Activated CD4-positive, alpha-beta T cell treated with anti-CD3 and anti-CD28 coated beads for 48 hours (primary cell): ENCODE data around the gene MTX1.
"Not testable (repeated sequence)": the region's sequence is repeated elsewhere in the genome, so short reads cannot be mapped to it uniquely, and the experiment has no call there.

Experiments
- DNase-seq: peaks from one replicate; pipeline ENCODE4 v3.0.0-alpha.2; 2020

MTX1 gene

DNA sequence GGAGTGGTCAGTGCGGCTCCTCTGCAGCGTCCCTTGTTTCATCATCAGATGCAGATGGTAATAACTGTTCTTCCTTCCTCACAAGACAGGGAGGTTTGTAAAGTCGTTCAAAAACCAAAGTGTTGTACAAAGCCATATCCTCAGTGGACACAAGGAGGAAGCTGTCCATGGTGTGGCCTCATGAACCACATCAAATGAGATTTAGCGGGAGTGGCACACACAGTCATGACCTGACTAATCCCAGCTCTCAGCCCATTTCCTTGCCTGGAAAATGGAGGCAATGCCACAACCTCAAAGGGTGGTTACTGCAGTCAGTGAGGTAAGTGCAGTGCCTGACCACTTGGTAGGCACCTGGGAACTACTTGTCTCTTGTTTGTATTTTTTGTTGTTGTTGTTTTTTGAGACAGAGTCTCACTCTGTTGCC, 33.4 kb downstream of the MTX1 start:
- no peak for DNase-seq

DNA sequence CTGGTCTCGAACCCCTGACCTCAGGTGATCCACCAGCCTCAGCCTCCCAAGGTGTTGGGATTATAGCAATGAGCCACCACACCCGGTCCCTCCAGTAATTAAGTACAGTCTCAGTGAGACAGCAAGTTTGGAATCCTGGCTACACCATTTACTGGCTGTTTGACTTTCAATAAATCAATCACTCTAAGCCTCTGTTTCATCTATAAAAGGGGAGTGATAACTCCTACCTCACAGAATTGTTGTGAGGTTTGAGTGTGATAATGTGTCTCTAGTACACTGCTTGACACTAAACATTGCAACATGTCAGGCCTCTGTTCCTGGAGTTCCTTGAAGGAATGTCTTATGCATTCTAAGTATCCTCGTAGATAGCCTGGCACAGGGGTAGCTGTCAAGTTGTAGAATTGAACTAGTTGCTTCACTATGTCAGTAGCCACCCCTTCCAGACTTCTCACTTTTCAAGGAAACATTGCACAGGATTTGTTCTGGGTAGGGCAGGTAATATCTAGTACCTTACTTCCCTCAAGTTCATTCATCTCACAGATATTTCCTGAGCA, 34.4 kb downstream of the MTX1 start:
- DNase-seq, result no peak

DNA sequence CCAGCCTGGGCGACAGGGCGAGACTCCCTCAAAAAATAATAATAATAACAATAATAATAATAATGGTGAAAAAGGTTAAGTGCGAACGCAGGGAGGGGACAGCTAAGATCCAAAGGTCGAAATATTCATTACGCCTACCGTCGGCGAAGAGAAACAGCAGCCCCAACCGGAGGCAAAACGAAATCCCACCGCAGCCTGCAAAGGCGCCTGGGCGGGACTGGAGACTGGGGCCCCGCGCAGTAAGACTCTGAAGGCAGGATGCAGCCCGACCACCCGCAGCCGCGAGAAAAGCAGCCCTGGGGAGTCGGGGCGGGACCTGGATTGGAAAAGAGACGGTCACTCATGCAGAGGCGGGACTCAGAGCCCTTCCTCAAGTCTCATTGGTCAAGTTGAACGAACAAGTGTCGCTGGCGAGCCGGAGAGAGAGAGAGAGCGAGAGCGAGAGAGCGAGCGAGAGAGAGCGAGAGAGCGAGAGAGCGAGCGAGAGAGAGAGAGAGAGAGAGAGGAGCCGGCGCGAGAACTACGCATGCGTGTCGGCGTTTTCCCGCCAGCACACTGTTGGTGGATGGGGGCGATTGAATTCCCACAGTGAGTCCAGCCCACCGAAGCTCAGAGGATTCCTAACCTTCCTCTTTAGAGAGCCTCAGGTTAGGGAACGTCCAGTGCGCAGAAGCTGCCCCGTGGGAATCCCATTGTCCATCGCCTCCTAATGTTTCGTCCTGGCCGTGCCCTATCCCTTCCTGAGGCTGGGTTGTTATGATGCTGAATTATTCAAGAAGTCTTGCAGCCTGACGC, 36.1 kb downstream of the MTX1 start:
- DNase-seq, result peak; percentile 97

DNA sequence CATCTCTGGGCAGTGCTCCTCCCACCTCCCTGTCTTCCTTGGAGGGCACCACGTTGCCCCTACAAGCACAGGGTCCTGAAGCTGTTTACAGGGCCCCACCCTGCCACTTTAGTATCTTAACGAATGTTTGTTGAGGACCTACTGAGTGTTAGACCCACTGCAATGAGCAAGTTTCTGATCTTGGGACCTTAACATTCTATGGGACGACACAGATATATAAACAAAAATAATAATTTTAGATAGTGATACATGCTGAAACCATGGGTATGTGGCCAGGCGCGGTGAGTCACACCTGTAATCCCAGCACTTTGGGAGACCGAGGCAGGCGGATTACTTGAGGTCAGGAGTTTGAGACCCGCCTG, 36.6 kb downstream of the MTX1 start:
- no peak for DNase-seq

DNA sequence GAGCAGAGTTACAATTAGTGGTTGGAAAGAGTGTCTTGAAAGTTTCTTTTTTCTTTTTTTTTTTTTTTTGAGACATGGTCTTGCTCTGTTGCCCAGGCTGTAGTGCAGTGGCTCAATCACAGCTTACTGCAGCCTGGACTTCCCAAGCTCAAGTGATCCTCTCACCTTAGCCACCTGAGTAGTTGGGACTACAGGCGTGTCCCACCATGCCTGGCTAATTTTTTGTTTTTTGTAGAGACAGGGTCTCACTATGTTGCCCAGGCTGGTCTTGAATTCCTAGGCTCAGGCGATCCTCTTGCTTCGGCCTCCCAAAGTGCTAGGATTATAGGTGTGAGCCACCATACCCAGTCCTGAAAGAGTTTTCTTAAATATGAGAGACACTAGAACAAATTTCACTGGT, 38.3 kb downstream of the MTX1 start:
- not testable (repeated sequence) for DNase-seq

DNA sequence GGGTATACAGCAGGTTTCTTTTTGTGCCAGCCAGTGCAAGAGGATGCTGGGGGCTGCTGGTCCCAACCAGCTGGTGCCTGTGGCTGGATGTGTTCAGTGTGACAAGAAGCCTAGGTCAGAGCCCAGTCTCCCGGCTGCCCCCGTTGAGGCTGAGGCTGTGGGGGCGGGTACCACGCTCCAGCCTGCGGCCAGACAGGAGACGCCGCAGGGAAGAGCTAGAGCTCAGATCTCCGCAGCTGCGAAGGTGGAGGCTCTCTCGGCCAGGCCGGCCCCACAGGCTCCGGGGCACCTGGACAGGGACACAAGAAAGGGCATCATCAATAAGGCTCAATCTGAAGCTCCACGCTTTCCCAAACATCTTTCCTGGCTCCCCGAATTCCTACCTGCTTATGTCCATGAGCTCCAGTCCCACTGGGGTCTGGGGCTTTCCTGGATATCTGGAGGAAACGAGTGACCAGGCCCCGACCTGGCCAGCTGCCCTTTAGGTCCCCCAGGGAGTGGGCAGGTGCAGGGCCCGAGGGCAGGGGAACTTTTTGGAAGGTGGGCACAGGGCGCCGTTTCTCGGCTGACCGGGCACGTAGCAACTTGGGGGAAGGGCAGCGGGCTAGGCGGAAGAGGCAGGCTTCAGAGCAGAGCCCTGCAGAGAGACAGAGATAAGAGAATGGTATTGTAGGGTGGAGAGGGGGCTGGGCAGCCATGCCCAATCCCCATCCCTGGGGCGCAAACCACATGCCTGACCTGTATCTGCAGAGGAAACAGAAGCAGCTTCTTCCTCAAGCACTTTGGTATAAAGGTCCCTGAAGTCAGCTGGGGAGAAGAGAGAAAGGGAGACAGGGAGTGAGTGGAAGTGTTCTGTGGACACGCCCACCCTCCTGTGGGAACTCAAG, 39.4 kb downstream of the MTX1 start:
- no peak for DNase-seq

DNA sequence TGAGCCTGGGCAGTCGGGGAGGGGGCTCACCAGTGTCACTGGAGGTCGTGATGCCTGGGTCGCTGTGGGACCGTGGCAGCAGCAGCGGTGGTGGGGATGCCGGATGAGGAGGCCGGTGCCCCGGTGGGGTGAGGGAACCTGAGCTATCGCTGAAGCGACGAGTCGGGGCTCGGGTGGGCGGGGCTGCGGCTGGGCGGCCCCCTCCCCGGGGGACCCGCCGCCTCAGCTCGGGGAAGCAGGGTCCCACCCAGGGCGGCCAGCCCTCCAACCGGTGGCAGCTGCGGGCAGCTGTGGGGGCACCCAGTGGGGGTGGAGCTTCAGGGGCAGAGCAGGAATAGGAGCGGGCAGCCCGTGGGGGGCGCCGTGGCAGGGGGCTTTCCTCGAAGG, 41.7 kb downstream of the MTX1 start:
- no peak for DNase-seq

DNA sequence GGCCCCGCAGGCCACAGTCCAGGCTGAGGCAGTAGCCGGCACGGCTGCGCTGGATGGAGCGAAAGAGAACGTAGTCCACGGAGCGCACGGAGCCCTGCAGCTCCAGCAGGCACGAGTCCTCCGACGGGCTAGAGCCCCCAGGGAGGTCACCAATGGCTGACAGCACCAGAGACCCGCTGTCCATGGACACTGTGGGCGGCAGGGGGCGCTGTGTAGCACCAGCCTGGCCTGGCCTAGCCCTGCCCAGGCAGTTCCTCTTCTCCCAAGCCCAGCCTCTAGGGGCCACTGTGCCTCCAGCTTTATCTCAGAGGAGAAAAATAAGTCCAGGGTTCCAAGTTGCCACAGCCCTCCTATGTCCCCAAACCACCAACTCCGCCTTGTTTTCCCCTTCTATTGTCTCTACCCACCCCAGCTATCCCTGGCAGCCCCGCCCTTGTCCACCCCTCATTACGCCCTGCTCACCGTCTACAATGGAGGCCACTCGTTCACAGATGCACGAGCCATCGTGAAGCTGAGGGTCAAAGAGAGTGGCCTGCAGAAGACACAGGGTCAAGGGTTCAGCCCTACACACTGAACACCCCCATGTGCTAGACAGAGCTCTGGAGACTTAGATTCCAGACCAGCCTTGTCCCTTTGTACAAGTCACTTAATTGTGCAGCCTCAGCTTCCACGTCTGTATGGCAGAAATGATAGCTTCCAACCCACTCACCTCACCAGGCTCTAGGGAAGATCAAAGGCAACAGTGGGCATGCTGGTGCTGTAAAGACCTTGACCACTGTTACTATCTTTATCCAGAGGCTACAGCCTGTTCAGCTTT, 42.3 kb downstream of the MTX1 start:
- peak; percentile 99 for DNase-seq

DNA sequence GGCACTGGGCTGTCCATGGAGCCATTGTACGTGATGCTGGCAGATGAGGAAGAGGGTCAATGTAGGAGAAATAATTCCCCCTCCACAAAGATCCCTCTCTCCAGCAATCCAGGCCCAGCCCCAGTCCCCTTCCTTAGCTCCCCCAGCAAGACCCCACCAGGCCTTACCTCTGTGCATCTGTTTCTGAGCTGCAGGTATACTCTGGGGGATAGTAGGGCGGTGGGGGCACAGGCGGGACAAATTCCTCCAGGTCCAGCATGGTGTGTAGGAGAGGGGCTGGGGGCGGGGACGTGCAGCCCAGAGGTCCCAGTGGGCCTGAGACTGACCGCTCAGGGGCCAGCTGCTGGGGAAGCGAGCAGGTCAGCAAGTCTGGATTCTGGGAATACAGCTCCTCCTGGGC, 43.1 kb downstream of the MTX1 start:
- DNase-seq, result no peak

DNA sequence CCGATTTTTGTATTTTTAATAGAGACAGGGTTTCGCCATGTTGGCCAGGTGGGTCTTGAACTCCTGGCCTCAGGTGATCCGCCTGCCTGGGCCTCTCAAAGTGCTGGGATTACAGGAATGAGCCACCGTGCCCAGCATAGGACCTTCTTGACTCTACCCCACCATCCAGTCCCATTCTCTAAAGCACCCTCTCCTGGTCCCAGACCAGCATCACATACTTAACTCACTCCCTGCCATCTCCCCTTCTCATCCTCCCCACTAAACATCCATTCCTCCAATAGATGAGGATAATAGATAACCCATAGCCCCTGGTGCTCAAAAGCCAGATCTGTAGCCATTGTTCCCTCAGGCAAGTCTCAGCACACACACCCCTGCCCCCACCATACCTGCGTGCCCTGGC, 44.7 kb downstream of the MTX1 start:
- DNase-seq, result no peak

DNA sequence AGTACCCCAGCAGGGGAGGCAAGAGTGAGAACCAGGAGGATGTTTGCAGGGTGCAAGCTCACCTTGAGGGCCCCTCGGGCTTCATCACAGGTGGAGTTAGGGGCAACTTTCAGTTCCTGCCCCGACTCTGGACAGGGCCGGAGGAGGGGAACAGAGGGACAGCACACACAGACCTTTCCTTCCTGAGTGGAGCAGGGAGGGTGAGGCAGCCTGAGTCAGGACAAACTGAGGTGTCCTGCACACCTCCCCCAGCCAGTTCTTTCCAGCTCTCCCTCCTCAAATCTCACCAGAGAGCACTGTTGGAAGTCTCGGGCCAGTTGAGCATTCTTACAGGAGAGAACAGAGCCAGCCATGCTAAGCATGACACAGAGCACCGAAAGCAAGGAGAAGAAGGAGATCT, 45.3 kb downstream of the MTX1 start:
- DNase-seq, result no peak

DNA sequence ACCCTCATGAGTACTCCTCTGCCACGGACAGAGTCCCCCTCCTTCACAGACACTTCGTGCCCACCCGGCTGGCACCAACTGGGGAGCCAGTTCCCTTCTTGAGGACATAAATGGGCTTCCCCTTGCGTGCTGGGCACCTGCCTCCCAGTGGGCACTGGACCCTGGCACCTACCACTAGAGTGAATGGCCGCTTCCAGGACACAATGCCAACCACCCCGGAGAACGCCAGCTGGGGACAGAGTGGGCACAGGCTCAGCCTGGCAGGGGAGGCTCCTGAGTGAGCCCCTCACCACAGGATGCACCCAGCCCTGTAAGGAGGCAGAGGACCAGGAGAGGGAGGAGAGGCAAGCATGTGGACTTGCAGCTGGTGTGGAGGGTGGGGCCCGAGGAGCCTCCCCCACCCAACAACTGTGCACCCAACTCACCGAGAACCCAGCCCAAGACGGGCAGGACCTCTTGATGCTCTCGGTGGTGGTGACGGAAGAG, 45.8 kb downstream of the MTX1 start:
- DNase-seq, result no peak

DNA sequence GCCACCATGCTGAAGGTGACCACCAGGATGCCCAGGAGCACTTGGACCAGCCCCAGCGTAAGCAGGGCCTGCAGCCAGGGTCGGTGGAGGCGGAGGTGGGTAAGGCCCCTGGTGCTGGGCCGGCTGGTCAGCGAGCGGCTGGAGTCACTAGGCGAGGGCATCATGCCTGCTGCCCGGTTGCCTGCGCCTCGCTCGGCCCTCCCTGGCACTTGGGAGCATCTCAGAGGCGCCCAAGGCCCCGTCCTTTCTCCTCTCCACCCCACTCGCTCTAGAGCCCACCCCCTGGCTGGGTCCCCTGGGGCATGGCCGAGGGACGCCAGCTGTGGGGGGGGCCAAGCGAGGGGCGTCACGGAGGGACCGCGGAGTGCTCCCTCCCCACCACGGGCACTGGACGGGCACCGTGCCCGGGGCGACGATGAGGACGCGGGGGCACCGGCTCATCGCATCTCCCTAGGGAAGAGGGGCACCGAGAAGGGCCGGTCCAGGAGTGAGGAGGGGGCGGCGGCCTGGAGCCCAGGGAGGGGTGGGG, 46.3 kb downstream of the MTX1 start:
- DNase-seq, result no peak

DNA sequence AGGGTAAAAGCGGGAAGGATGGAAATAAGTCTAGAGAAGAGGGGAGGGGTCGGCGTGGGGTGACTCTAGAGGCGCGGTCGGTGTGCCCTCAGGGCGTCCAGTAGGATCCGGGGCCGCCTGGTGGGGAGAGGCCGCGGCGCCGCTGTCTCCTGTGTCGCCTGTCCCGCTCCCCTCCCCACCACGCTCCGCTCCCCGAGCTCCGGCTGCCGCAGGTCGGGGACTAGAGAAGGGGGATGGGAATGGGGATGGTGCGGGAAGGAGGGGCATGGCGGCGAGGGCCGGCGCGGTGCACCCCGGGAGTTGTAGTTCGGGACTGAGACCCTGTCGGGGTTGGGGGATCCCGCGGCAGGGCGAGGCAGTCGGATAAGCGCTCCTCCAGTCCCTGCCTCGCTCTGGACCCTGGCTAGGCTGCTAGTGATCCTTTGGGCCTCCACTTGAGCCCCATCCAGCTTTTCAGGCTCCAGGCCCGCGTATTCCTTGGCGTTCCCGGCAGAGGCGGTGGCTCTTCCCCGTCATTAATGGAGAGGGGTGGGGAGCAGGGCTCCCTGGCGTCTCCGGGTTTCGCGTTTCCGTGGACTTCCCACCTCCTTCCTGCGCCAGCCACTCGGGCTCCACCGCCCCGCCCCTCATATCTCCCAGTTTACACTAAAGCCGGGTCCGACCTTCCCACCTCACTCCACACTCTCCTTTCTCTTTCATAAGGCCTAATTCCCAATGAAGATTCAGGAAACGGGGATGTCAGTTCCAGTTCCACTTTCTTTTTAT, 46.9 kb downstream of the MTX1 start, which contains the start of gene ENTREP3:
Gene ENTREP3 (minus strand): TSS at position 241 of the 765 bp plus-strand sequence. CDS start 606 bp downstream, outside the sequence.
- DNase-seq, result peak; percentile 88

DNA sequence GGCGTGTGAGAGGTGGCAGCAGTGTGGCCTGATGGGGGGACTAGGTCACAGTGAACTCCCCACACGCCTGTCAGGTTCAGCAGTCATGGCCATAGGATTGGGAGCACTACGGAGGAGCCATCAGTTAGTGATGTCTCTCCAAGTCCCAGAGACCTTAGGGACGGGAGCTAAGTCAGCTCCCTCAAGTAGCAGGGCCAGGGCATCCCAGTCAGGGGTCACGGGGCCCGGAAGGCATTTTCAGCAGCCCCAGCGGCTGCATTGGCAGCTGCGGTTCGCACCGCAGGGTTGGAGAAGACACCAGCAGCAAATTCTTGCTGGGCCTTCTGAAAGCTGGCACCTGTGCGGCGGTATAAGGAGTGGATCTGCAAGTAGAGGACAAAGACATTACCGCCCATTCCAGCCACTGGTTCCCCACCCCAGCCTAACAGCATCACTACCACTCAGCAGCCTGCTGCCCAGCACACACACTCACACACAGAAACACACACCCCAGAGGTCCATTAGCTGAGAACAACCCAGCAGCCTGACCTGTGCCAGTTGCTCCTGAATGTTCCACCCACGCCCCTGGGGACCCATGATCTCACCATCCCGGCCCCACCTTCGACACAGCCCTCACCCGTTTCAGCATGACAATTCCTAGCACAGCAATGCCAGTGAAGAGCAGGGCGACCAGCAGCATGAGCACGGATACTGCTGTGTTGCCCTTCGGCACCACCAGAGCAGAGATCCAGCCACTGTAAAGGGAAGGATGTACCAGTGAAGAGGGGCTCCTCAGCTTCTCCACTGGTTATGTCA, 47.8 kb downstream of the MTX1 start:
- DNase-seq, result no peak

DNA sequence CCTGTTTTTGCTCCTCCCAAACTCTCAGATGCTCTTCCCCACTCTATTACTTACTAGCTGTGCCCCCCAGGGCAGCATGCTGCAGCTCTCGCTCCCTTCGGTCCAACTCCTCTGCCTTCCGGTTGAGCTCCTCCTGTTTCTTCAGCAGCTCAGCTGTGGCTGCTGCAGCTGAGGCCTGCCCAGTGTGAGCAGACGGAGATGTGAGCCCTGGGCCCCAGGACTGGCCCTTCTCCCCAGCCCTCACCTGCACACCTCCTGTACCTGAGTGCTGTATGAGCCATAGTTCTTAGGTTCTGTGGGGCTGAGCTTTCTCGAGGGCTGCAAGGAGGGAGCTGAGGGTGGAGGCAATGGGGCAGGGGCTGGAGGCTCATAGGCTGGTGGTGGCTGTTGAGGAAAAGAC, 51.8 kb downstream of the MTX1 start:
- DNase-seq, result no peak

DNA sequence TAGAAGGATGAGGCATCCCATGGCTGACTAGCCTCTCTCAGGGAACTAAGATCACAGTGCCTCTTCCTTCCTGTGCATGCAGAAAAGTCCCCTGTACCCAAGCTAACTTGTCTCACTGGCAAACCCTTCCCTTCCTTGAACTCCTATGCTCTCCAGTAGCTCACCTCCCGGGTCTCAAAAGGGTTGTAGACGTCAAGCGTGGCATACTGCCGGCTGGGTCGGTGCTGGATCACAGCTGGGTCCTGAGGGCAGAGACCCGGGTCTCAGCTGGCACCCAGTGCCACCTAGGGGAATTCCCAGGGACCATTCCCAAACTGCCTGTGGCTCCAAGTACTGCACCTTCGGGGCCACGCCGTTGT, 53.0 kb downstream of the MTX1 start:
- peak; percentile 50 for DNase-seq

DNA sequence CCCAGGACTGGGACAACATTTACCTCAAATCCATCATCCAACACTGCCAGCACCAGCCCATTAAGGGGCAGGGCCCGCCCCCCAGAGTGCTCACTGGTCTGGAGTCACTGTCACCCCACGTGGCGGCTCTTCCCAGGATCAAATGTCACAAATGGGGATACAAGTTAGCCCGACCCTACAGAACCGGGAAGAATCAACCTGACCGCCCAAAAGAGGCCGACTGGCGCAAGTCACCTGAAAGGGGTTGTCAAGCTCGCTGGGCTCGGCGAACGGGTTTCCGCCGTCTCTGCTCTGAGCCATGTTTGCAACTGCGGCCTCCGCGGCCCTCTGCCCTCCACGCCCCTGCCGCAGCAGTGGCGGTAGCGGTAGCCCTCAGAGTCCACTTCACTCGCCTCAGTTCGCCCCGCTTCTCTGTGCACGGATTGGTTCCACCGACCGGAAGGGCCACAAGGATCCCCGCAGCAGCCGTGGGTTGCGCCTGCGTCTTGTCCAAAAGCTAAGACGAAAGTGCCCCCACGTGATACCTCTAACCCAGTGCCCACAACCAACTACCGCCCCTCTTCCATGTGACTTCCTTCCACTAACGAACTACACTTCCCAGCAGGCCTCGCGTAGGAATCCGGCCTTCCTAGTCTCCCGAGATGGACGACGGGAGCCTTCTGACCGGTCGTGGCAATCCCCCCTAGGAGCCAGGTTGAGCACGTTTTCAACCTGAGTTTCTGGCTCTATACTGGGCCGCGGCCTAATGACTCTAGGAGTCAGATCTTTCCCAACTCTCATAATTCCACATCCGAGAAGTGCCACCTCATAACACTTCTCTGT, 53.6 kb downstream of the MTX1 start, which contains the start of gene SCAMP3:
Gene SCAMP3 (minus strand): TSS at position 509 of the 822 bp plus-strand sequence. CDS start 209 bp downstream, at position 300.
- DNase-seq, result peak; percentile 91

DNA sequence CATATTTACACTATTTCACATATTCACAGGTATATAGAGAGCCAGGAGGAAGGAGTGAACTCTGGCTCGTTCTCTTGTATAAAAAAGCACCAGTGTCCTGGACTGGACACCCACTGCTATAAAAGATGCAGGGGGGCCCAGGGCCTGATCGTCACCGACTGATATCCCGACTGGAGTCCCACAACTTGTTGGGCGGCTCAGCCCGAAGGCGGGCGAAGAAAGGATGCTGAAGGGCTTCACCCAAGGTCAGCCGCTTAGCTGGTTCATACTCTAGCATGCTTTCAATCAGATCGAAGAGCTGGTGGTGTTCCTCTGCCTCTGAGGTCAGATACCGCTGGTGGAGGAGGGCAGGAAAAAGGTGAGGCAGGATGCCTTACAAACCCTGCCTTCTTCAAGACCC, 54.6 kb downstream of the MTX1 start:
- DNase-seq, result no peak
